NCI-H2227 (cell line): ENCODE measurements around the gene CDKN1C.
"Not testable (repeated sequence)": the region's sequence is repeated elsewhere in the genome, so short reads cannot be mapped to it uniquely, and the experiment has no call there.

Experiments
- DNase-seq: peaks from one replicate; lab custom pipeline; 2025; ENCODE audit not compliant: unreplicated experiment; lab: John Stamatoyannopoulos, UW

The CDKN1C gene

GRCh38 chr11:2909133-2909902, 23.7 kb upstream of the CDKN1C start:
- no peak for DNase-seq

GRCh38 chr11:2908130-2908529, 22.6 kb upstream of the CDKN1C start:
- DNase-seq = no peak

- DNase-seq = not testable (repeated sequence)
Measured at GRCh38 chr11:2905299-2905698, 19.7 kb upstream of the CDKN1C start.

GRCh38 chr11:2904153-2905052, 18.8 kb upstream of the CDKN1C start:
- no peak for DNase-seq

- no peak for DNase-seq
Measured at GRCh38 chr11:2903672-2904011, 18.1 kb upstream of the CDKN1C start.

GRCh38 chr11:2902784-2903671, 17.5 kb upstream of the CDKN1C start:
- DNase-seq = no peak

- DNase-seq = peak; percentile 97
Measured at GRCh38 chr11:2901854-2902783, 16.5 kb upstream of the CDKN1C start.

- DNase-seq = no peak
Measured at GRCh38 chr11:2901196-2901796, 15.7 kb upstream of the CDKN1C start.

- DNase-seq = no peak
Measured at GRCh38 chr11:2899080-2899783, 13.7 kb upstream of the CDKN1C start.

GRCh38 chr11:2898366-2899079, 12.9 kb upstream of the CDKN1C start:
- no peak for DNase-seq

- no peak for DNase-seq
Measured at GRCh38 chr11:2897048-2897447, 11.5 kb upstream of the CDKN1C start.

GRCh38 chr11:2896047-2896446, 10.5 kb upstream of the CDKN1C start:
- no peak for DNase-seq

GRCh38 chr11:2893935-2894334, 8.4 kb upstream of the CDKN1C start:
- no peak for DNase-seq

GRCh38 chr11:2892967-2893528, 7.5 kb upstream of the CDKN1C start:
- peak; percentile 64 for DNase-seq

- peak; percentile 88 for DNase-seq
Measured at GRCh38 chr11:2892215-2892966, 6.8 kb upstream of the CDKN1C start.

GRCh38 chr11:2891326-2892214, 6.0 kb upstream of the CDKN1C start:
- peak; percentile 52 for DNase-seq
